Suprapubic skin (tissue), 4 donors: ENCODE measurements around the gene ADAD2. TPM values are rescaled to one million over a fixed set of nuclear protein-coding genes. Genes with fewer than 3 reads are reported as not detected.

ENCODE experiments used
- DNase-seq, 2 donors: peaks; one replicate each; pipeline ENCODE4 v3.0.0-alpha.2; 2019; ENCODE audit warnings: low spot score in 2 of 2
- H3K27ac ChIP-seq: fragments of 200-600 bp; sonication (generic); one replicate; pipeline ENCODE4 v1.5.1; 2019
- H3K27me3 ChIP-seq: fragments of 200-600 bp; sonication (generic); one replicate; pipeline ENCODE4 v1.5.1; 2019
- H3K36me3 ChIP-seq: fragments of 200-600 bp; sonication (generic); one replicate; pipeline ENCODE4 v1.5.1; 2019
- H3K4me1 ChIP-seq: fragments of 200-600 bp; sonication (generic); one replicate; pipeline ENCODE4 v1.5.1; 2019
- H3K4me3 ChIP-seq: fragments of 200-600 bp; sonication (generic); one replicate; pipeline ENCODE4 v1.5.1; 2019; ENCODE audit warnings: mild to moderate bottlenecking
- H3K9me3 ChIP-seq: fragments of 200-600 bp; sonication (generic); one replicate; pipeline ENCODE4 v1.5.1; 2019
- CTCF ChIP-seq, 2 donors: fragments of 200-600 bp in 1 of 2; fragments of 450-650 bp in 1 of 2; sonication (generic) in 1 of 2; IDR thresholded peaks; one replicate each; pipeline ENCODE4 v1.5.1; 2016 to 2019; ENCODE audit warnings: antibody characterized with exemption in 2 of 2, mild to moderate bottlenecking in 1 of 2, moderate library complexity in 1 of 2
- EP300 ChIP-seq: sonication (generic); formaldehyde crosslinking; IDR thresholded peaks from one replicate; pipeline ENCODE4 v1.6.1; 2017; ENCODE audit warnings: antibody characterized with exemption
- POLR2A ChIP-seq, 2 donors: fragments of 450-650 bp; IDR thresholded peaks; one replicate each; pipeline ENCODE4 v1.6.1; 2017; ENCODE audit warnings: antibody characterized with exemption in 2 of 2, mild to moderate bottlenecking in 2 of 2, moderate library complexity in 2 of 2
- POLR2AphosphoS5 ChIP-seq, 3 donors: sonication (generic); formaldehyde crosslinking; IDR thresholded peaks; one replicate each; pipeline ENCODE4 v1.6.1; 2017; ENCODE audit warnings: antibody characterized with exemption in 3 of 3
- WGBS: methylation state at CpG from one replicate; pipeline ENCODE4 v1.1.5; 2018; 5-methylcytosine and 5-hydroxymethylcytosine counted together
- total RNA-seq, 4 donors: library from RNA; depleted of rRNA; stranded (reverse); fragments of >200 nt; gene quantifications; one replicate each; pipeline ENCODE4 v1.1.0, GENCODE V29; 2016

ADAD2 gene
- total RNA-seq, result 1 to 10 TPM in 3 of 4 donors, not detected in 1; 1.9 to 2.6 (median 2.4) TPM

GRCh38 chr16:84190731-84191388 is at the start of gene ADAD2:
ADAD2 (plus strand) TSS chr16:84191157; CDS start chr16:84191231, 74 bp downstream.
- 94% methylated on average over 36 of the region's 47 CpGs for WGBS
- Histone ChIP-seq H3K27ac (no peak within 1 kb of the TSS), H3K9me3 (no peaks in the 10 kb centered on the region), H3K4me1 (peaks cover 18% of the 10 kb centered on the region), H3K36me3 (peaks cover 3% of the 10 kb centered on the region), H3K4me3 (no peak within 1 kb of the TSS), H3K27me3 (no peaks in the 10 kb centered on the region)
- TF ChIP-seq CTCF (IDR thresholded peaks at IDR 0.05) (no peak), POLR2AphosphoS5 (IDR thresholded peaks at IDR 0.05) (no peak), POLR2A (IDR thresholded peaks at IDR 0.05) (no peak), EP300 (no peak)
- no peak for DNase-seq

- WGBS, result 97% methylated on average over 1 of the region's 1 CpG
- Histone ChIP-seq H3K27me3 (no peaks in the 10 kb centered on the region), H3K9me3 (no peaks in the 10 kb centered on the region), H3K36me3 (no peaks in the 10 kb centered on the region), H3K4me3 (no peak overlapping the region), H3K27ac (no peak overlapping the region), H3K4me1 (peaks cover 21% of the 10 kb centered on the region)
- DNase-seq, result no peak
- TF ChIP-seq POLR2AphosphoS5 (IDR thresholded peaks at IDR 0.05) (no peak), POLR2A (IDR thresholded peaks at IDR 0.05) (no peak), EP300 (no peak), CTCF (IDR thresholded peaks at IDR 0.05) (no peak)
These were observed 47.9 kb upstream of the ADAD2 start for GRCh38 chr16:84143081-84143480.

- TF ChIP-seq CTCF (IDR thresholded peaks at IDR 0.05), result no peak
- no peak for TF ChIP-seq EP300
- TF ChIP-seq POLR2AphosphoS5 (IDR thresholded peaks at IDR 0.05), result no peak
- TF ChIP-seq POLR2A (IDR thresholded peaks at IDR 0.05), result no peak
- Histone ChIP-seq H3K9me3 (no peaks in the 10 kb centered on the region), H3K27ac (no peak overlapping the region), H3K4me3 (peak overlapping the region; percentile 83), H3K36me3 (no peaks in the 10 kb centered on the region), H3K4me1 (peaks cover 21% of the 10 kb centered on the region), H3K27me3 (no peaks in the 10 kb centered on the region)
- 16% methylated on average over 13 of the region's 13 CpGs for WGBS
- no peak for DNase-seq
These were observed 47.2 kb upstream of the ADAD2 start for GRCh38 chr16:84143784-84144199.

- H3K36me3 ChIP-seq, result no peaks in the 10 kb centered on the region
- H3K9me3 ChIP-seq, result no peaks in the 10 kb centered on the region
- DNase-seq, result no peak
- H3K27me3 ChIP-seq, result no peaks in the 10 kb centered on the region
- H3K27ac ChIP-seq, result peak overlapping the region; percentile 75
- no peak for TF ChIP-seq EP300
- TF ChIP-seq POLR2A (IDR thresholded peaks at IDR 0.05), result no peak
- TF ChIP-seq CTCF (IDR thresholded peaks at IDR 0.05), result no peak
- TF ChIP-seq POLR2AphosphoS5 (IDR thresholded peaks at IDR 0.05), result no peak
- H3K4me1 ChIP-seq, result peaks cover 17% of the 10 kb centered on the region
- 1% methylated on average over 39 of the region's 39 CpGs for WGBS
- H3K4me3 ChIP-seq, result peak overlapping the region; percentile 83
These were observed 46.6 kb upstream of the ADAD2 start for GRCh38 chr16:84144209-84144858.

- Histone ChIP-seq H3K27me3 (no peaks in the 10 kb centered on the region), H3K4me3 (peak within 1 kb of the TSS; percentile 83), H3K27ac (peak within 1 kb of the TSS; percentile 75), H3K4me1 (peaks cover 16% of the 10 kb centered on the region), H3K9me3 (no peaks in the 10 kb centered on the region), H3K36me3 (no peaks in the 10 kb centered on the region)
- peak; percentile 92 for DNase-seq
- WGBS, result under 1% methylated on average over 55 of the region's 89 CpGs
- TF ChIP-seq POLR2A (IDR thresholded peaks at IDR 0.05) (no peak), POLR2AphosphoS5 (IDR thresholded peaks at IDR 0.05) (no peak), CTCF (IDR thresholded peaks at IDR 0.05) (no peak), EP300 (no peak)
These were observed 45.9 kb upstream of the ADAD2 start, which contains the start of the genes DNAAF1 and HSDL1 for GRCh38 chr16:84144859-84145639. DNAAF1 (plus strand) TSS chr16:84145308; CDS start chr16:84145441, 133 bp downstream. HSDL1 (minus strand) TSS chr16:84145177; CDS start chr16:84131321, 13,856 bp downstream.
